C4-2B (cell line): ENCODE measurements around the gene LYZL1.

Source experiments
- CTCF ChIP-seq: fragments of 450-650 bp; conservative IDR thresholded peaks from 2 replicates; pipeline ENCODE4 v1.5.1; 2017; ENCODE audit warnings: mild to moderate bottlenecking
- ZFX ChIP-seq: fragments of 450-650 bp; IDR thresholded peaks from 2 replicates; pipeline ENCODE4 v1.6.1; 2017

DNA sequence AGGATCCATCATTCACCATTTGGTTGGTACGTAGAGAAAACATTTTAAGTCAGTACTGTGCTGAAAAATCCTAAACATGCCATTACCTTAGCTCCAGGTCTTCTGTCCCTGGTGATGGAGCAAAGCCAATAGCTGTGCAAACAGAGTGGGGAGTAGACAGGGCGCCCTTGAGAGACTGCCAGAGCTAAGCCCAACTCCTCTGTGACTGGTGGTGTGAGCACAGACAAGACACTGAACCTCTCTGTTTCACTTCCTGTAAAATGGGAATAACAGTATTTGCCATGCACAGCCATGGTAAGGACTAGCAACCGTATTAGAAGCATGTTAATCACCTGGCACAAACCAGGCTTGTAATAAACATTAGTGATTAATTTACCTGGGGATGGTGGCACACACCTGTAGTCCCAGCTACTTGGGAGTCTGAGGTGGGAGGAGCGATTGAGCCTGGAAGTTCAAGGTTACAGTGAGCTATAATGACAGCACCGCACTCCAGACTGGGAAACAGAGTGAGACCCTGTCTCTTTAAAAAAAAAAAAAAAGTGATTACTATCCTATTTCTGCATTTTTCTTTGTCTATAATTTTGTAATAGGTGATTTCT is 28.7 kb downstream of the LYZL1 start:
- TF ChIP-seq CTCF (no peak), ZFX (no peak)
